OCI-LY7 (cell line): ENCODE results near the gene EIF4G3.

ENCODE experiments used
- EZH2phosphoT487 ChIP-seq: fragments of 200-600 bp; sonication (generic); IDR thresholded peaks from 2 replicates; pipeline ENCODE4 v1.6.1; 2018; ENCODE audit warnings: low read depth, borderline replicate concordance, mild to moderate bottlenecking, mixed run types, antibody characterized with exemption, low read length, moderate library complexity, mixed read lengths
- TF ChIP-seq, protein P1 (sequence below): fragments of 200-600 bp; sonication (generic); conservative IDR thresholded peaks from 2 replicates; pipeline ENCODE4 v1.5.1; 2014; ENCODE audit warnings: mild to moderate bottlenecking, antibody characterized with exemption, low read length, moderate library complexity, mixed read lengths

- TF ChIP-seq, protein P1, sequence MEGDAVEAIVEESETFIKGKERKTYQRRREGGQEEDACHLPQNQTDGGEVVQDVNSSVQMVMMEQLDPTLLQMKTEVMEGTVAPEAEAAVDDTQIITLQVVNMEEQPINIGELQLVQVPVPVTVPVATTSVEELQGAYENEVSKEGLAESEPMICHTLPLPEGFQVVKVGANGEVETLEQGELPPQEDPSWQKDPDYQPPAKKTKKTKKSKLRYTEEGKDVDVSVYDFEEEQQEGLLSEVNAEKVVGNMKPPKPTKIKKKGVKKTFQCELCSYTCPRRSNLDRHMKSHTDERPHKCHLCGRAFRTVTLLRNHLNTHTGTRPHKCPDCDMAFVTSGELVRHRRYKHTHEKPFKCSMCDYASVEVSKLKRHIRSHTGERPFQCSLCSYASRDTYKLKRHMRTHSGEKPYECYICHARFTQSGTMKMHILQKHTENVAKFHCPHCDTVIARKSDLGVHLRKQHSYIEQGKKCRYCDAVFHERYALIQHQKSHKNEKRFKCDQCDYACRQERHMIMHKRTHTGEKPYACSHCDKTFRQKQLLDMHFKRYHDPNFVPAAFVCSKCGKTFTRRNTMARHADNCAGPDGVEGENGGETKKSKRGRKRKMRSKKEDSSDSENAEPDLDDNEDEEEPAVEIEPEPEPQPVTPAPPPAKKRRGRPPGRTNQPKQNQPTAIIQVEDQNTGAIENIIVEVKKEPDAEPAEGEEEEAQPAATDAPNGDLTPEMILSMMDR: no peak
- TF ChIP-seq EZH2phosphoT487: no peak
These were observed 158.0 kb downstream of the EIF4G3 start for GRCh38 chr1:21018673-21019072.
